Measurements from ENCODE around the gene CREM. TPM values are rescaled to one million over a fixed set of nuclear protein-coding genes. Genes with fewer than 3 reads are reported as not detected.
A peak's percentile ranks its signal among the peaks of the same experiment; 100 is the strongest.

CREM gene
- total RNA-seq, 1 donor from 2014 or later: 67.6 TPM

- DNase-seq: no peak
Observed at GRCh38 chr10:35136263-35136815, 9.7 kb downstream of the CREM start.

- no peak for DNase-seq
Observed at GRCh38 chr10:35140126-35140525, 13.5 kb downstream of the CREM start.

GRCh38 chr10:35140727-35141126 is 14.1 kb downstream of the CREM start:
- DNase-seq: no peak

GRCh38 chr10:35150308-35150707 is 23.7 kb downstream of the CREM start:
- DNase-seq: no peak

- DNase-seq: no peak
Observed at GRCh38 chr10:35152992-35153391, 26.3 kb downstream of the CREM start.

GRCh38 chr10:35153716-35154115 is 27.1 kb downstream of the CREM start:
- DNase-seq: no peak

- no peak for DNase-seq
Observed at GRCh38 chr10:35160743-35161142, 34.1 kb downstream of the CREM start.

- no peak for DNase-seq
Observed at GRCh38 chr10:35161906-35162305, 35.3 kb downstream of the CREM start.

GRCh38 chr10:35165136-35165535 is 38.5 kb downstream of the CREM start:
- DNase-seq: no peak

- no peak for DNase-seq
Observed at GRCh38 chr10:35165811-35166210, 39.2 kb downstream of the CREM start.

- DNase-seq: no peak
Observed at GRCh38 chr10:35166607-35167006, 40.0 kb downstream of the CREM start.

- DNase-seq: no peak
Observed at GRCh38 chr10:35167342-35167741, 40.7 kb downstream of the CREM start.

- DNase-seq: no peak
Observed at GRCh38 chr10:35172146-35172545, 45.5 kb downstream of the CREM start.

- peak; percentile 70 for DNase-seq
Observed at GRCh38 chr10:35172574-35172973, 45.9 kb downstream of the CREM start.

- no peak for DNase-seq
Observed at GRCh38 chr10:35178331-35178730, 51.7 kb downstream of the CREM start.

- no peak for DNase-seq
Observed at GRCh38 chr10:35182631-35183510, 56.2 kb downstream of the CREM start.

GRCh38 chr10:35184527-35185171 is 58.0 kb downstream of the CREM start:
- no peak for DNase-seq

GRCh38 chr10:35185260-35186034 is 58.8 kb downstream of the CREM start:
- no peak for DNase-seq

GRCh38 chr10:35188954-35189353 is 62.3 kb downstream of the CREM start:
- DNase-seq: no peak

- DNase-seq: no peak
Observed at GRCh38 chr10:35191523-35191922, 64.9 kb downstream of the CREM start.

- no peak for DNase-seq
Observed at GRCh38 chr10:35192645-35193249, 66.1 kb downstream of the CREM start.

- no peak for DNase-seq
Observed at GRCh38 chr10:35194471-35194870, 67.8 kb downstream of the CREM start.

Measured in tongue (tissue), 2 donors.